HG03432 (cell line): ENCODE data around the gene STAT3.
"Not testable (repeated sequence)": the region's sequence is repeated elsewhere in the genome, so short reads cannot be mapped to it uniquely, and the experiment has no call there.

Experiments
- ATAC-seq: cut with Tn5 transposase; IDR thresholded peaks from one replicate; pipeline ENCODE4 v1.9.1; 2021; ENCODE audit warnings: mild to moderate bottlenecking, moderate library complexity; ENCODE audit not compliant: unreplicated experiment

Gene STAT3

GRCh38 chr17:42264366-42264765 is 123.9 kb downstream of the STAT3 start:
- not testable (repeated sequence) for ATAC-seq
